Measurements from ENCODE around the gene NFATC1.

Gene NFATC1

DNA sequence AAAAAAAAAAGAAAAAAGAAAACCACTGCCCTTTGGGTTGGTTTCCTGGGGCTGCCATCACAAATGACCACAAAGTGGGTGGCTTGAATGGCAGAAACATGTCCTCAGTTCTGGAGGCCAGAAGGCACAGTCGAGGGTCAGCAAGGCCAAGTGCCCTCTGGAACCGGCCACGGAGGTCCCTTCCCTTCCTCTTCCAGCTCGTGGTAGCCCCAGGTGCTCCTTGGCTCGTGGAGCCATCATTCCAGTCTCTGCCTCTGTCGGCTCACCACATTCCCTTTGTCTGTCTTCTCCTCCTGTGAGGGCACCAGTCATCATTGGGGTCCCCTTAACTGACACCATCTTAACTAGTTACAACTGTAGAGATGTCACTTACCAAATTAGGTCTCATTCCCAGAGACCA lies 8.5 kb upstream of the NFATC1 start:
- DNase-seq (ENCODE audit: low read depth, low spot score): no peak

DNA sequence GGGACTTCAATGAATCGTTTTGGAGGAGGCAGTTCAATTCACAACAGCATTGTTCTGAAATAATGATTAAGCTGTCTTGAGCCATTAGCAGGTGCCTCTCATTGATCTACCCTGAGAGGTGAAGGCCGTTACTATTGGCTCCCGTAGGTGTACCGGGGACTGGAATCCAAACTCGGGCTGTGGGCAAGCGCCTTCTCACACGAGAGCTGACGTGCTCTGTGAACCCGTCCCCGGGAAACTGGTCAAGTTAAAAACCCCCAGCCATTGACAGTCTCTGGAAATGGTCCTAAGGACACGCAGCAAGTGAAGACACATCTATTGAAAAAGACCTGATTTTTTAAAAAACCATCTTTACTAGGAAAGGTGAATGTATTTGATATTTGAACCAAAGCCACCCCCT lies 8.1 kb upstream of the NFATC1 start:
- no peak overlapping the region for H3K27ac ChIP-seq
- DNase-seq (ENCODE audit: low read depth, low spot score): no peak

More for the DNA sequence above, 8.5 kb upstream of the NFATC1 start:
- no peak overlapping the region for H3K27ac ChIP-seq

DNA sequence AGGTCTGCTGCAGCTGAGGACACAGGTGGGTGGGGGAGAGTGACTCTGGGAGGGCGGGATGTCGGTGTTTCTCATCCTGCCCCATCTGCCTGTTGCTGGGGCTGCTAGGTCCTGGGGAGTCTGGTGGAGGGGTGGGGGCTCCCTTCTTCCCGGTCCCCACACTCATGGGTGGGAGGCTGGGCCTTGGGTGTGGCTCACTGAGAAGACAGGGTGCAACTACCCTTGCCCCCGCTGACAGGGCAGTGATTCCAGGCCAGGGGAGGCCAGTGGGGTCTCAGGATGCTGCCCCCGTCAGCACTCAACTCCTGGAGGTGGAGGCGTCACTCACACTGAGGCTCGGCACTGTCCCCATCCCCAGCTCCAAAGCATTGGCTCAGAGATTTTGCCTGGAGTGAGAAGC lies 7.7 kb upstream of the NFATC1 start:
- H3K27ac ChIP-seq: no peak overlapping the region
- no peak for DNase-seq (ENCODE audit: low read depth, low spot score)

DNA sequence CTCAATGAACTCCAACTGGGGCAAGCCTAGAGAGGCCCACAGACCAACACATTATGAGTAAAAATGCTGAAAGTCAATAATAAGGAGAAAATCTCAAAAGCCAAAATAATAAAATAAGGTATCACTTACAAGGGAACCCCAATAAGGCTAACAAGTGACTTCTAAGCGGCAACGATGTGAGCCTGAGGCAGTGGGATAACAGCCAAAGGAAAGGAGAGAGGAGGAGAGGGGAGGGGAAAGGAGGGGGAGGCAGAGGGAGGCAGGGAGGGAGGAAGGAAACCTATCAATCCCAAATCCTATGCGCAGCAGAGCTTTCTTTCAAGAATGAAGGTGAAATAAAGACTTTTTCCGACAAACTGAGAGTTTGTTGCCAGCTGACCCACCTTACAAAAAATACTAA lies 6.0 kb upstream of the NFATC1 start:
- H3K27ac ChIP-seq: no peak overlapping the region
- no peak for DNase-seq (ENCODE audit: low read depth, low spot score)

DNA sequence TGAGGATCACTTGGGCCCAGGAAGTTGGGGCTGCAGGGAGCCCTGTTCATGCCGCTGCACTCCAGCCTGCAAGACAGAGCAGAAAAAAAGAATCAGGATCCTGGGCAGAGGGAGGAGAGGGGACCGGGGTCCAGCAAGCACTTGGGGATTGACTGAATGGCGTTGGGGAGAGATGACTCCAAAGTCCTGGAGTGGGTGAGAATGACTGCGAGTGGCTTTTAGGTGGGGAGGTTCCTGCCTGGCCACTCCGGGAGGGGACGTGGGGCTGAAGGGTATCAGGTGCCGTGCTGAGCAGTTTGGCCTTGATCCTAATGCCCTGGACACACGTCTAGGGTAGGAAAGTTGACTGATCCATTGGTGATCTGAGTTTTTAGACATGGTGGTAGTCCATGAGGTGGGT lies 3.5 kb upstream of the NFATC1 start:
- DNase-seq (ENCODE audit: low read depth, low spot score): no peak
- H3K27ac ChIP-seq: no peak overlapping the region

DNA sequence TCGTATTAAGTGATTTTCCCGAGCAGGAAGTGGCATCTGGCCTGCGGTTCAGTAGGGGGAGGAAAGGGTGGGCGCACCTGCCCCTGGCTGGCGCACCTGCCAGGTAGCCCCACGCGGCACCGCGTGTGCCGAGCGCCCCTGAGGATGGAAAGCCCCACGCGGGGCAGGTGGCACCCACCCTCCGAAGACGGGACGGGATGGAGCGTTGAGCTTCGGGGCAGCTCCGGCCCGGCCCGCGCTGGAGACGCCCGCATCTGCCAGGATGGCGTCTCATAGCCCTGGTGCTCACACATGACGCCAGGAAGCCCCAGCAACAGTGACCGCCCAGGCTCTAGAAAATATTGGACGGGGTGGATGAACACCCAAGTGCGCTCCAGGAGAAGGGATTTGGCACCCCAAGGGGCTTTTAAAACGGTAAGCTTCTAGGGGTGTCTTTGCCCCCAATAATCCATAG lies 2.5 kb upstream of the NFATC1 start:
- H3K27ac ChIP-seq: no peak overlapping the region
- no peak for DNase-seq (ENCODE audit: low read depth, low spot score)

DNA sequence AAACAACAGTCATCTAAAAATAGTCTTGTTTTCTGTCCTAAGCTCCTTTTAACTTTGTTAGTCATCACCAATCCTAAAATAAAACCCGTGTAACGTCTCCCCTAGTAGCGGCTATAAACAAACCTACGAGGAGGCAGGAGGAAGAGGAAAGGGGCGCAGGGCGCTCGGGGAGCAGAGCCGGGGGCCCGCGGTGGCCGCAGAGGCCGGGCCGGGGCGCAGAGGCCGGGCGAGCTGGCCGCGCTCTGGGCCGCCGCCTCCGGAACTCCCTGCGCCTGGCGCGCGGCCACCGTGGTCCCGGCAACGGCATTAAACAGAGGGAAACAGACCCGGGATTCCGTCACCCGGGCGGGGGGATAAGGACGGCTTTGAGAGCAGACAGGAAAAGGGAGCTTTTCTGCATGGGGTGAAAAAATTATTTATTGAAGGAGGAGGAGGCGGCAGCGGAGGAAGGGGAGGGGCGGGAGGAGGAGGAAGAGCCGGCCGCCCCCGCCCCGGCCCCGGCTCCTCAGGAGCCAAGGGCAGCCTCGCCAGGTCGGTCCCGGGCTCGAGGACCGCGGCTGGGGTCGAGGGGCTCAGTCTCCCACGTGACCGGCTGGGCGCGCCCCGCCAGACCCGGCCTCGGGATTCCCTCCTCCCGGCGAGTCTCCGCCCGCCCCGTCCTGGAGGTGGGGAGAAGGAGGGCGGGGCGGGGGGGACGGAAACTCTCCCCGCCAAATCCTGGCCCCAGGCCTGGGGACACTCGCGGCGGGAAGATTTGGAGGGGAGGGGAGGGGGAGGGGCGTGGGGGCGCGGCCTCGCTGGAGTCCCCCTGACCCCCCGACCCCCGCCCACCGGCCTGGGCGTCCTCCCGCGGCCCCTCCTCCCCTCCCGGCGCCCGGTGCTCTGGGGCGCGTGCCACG lies 1.8 kb upstream of the NFATC1 start:
- no peak for DNase-seq (ENCODE audit: low read depth, low spot score)
- peak overlapping the region; percentile 16 for H3K27ac ChIP-seq

DNA sequence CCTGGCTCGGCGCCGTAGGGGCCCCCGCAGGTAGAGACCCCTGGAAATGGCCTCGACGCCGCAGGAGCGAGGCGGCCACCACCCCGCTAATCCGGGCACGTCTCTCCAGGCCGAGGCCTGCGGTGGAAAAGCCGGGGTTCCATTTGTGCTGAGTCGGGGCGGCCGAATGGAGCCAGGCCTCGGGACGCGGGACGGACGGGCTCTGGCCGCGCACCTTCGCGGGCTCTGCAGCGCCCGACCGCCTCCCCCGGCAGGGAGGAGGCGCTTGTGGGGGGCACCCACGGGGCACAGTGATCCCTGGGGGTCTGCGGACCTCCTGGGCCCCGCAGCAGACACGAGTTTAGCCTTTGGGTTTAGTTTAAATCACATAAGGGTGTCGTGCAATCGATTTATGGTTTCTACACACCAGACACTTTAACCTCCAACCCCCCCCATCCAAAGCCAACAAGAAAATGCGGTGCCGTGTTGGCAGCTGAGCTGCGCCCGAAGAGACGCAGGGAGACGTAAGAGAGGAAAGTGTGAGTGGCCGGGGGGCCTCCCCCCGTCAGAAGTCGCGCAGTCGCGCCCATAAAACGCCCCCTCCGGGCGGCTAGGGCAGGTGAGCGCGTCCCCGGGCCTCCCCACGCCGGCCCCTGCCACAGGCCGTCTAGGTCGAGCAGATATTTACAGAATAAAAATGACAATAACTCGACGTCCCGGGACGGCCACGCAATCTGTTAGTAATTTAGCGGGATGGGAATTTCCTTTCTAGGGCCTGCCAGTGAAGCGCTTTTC lies 1.0 kb upstream of the NFATC1 start:
- no peak overlapping the region for H3K27ac ChIP-seq
- DNase-seq (ENCODE audit: low read depth, low spot score): no peak

DNA sequence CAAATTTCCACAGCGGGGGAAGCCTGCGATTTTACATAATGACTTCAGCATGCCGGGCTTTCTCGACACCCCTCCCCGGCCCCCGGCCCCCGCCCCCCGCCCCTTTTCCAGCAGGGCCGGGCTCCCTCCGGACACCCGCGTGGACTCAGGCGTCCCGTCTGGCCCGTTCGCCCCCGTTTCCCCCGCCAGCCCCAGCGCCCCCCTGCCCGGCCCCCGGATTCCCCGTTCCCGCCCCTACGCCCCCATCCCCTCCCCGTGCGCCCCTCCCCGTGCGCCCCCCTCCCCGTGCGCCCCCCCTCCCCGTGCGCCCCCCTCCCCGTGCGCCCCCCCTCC lies 456 bp upstream of the NFATC1 start:
- no peak overlapping the region for H3K27ac ChIP-seq
- no peak for DNase-seq (ENCODE audit: low read depth, low spot score)

DNA sequence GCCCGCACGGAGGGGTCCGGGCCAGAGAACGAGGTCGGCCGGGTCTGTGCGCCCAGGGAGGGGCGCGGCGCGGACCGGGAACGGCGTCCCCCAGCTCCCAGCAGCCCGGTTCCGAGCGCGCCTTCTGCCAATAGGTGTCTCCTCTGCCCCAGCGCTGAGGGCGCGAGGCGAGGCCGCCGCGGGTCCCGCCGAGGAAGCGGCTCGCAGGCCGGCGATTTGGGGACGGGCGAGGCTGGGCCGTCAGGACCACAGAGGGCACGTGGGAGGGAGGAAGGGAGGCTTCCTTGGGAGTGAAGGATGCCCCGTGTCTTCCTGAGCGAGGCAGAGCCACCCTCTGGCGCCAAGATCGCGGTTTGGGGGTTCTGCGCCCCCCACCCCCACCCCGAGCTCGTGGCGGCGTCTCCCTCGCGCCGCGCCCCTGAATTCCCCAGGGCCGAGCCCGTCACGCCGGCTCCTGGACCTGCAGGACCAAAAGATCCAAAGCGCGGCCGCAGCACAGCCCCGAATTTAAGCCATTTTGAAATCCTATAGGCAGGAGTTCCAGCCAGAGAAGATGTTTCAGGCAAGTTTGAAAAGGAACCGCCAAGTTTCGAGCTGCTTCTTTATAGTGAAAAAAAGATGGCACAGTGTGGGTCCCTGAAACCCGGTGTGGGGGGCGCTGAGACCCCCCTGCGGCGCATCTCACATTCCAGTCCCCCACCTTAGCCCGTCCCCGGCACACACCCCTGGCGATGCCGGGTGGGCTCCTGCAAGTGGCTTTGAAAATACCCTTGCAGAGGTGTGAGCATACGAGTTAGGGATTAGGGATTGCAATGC lies 909 bp downstream of the NFATC1 start:
- H3K27ac ChIP-seq: no peak overlapping the region

DNA sequence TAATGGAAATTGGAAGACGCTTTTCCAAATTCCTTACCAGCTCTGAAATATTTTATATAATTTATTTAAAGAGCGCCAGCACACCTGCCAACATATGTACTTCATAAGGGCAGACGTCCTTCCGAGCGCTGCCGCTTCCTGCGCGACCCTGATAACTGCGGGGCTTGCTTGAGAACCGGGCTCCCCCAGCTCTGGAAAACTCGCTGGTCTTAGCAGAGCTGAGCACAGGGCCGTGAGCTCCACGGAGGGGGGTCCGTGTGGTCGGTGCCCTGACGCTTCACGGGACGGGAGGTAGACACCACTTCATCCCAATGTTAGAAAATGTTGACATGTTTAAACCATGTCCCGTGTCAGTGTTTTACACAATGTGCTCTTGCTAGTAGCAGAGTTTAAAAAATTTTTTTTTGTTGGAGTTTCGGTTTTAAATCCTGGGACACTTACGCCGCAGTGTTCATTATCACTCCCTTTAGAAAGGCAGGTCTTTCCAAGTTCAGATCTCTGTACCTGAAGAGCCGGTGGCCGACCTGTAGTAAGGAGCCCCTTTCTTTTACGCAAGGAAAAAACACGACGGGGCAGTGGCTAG lies 1.6 kb downstream of the NFATC1 start:
- no peak overlapping the region for H3K27ac ChIP-seq

More for the DNA sequence above, 909 bp downstream of the NFATC1 start:
- no peak for DNase-seq (ENCODE audit: low read depth, low spot score)

DNA sequence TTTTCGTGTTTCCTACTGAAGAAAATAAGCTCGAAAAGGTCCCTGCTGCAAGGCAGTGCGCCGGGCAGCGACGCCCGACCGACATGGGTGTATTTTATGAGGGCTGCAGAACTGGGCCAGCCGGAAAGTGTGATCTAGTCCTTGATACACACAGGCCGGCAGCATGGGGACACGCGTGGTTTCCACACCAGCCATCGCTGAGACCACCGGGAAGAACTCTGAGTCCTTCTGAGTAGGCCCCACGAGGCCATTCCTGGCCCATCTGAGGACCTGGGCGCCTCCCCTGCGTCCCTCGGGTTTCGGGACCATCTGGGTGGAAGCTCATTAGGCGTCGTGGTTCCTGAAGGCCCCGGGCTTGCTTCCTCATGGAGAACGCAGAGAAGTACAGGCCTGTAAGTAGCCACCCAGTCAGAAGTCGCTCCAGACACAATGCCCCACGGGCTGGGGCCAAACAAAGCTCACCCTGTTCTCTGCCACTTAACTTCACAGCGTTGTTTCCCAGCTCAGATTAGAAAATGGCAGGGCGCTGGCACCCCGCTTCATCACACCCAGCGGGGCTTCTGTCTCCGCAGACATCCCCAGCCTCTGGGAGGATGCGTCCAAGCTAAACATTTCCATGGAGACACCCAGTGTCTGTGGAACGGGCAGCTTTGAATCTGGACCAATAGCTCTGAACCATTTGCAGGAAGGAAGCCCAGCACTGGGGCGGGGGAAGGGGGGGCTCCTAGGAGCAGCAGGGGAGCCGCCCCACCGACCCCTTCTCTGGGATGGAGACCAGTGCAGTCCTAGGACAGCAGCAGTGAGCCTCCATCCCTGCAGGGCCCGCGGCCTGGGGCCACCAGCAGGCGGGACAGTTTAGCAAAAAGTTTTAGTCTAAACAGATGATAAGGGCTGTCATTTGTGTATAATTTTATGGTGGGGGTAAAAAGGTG lies 2.4 kb downstream of the NFATC1 start:
- no peak overlapping the region for H3K27ac ChIP-seq
- no peak for DNase-seq (ENCODE audit: low read depth, low spot score)

More for the DNA sequence above, 1.6 kb downstream of the NFATC1 start:
- DNase-seq (ENCODE audit: low read depth, low spot score): no peak

DNA sequence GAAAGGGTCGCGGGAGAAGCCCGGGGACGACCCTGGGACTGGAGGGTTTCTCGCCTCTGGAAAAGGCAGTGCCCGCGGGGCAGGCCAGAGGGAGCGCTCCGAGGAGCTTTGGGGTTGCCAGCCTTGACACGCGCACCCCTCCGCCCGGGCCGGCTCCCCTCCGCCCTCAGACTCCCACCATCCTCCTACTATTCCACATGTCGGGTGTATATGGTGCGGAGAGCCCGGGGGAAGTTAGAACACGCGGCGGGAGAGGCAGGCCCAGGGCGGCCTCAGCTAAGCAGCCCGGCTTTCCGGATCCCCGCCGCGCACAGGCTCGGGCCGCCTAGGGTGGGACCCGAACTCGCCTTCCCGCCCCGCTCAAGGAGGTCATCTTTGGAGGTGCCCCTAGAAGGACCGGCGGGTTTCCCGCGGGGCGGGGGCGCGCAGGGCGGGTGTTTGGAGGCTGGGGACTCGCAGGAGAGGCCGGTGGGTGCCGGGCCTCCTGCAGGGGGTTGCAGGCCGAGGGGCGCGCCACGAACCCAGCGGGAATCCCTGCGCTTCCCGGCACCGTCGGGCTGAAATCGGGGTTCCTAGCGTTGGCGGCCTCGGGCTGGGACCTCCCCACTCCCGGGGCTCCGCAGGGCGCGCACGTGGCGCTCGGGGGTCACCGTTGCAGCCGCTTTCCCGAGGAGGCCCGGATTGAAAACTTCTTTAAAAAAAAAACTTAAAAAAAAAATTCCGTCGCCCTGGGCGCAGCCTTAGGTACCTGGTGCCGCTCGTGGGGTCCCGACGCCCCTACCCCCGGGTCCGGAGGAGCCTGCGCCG lies 3.7 kb downstream of the NFATC1 start:
- H3K27ac ChIP-seq: no peak overlapping the region

DNA sequence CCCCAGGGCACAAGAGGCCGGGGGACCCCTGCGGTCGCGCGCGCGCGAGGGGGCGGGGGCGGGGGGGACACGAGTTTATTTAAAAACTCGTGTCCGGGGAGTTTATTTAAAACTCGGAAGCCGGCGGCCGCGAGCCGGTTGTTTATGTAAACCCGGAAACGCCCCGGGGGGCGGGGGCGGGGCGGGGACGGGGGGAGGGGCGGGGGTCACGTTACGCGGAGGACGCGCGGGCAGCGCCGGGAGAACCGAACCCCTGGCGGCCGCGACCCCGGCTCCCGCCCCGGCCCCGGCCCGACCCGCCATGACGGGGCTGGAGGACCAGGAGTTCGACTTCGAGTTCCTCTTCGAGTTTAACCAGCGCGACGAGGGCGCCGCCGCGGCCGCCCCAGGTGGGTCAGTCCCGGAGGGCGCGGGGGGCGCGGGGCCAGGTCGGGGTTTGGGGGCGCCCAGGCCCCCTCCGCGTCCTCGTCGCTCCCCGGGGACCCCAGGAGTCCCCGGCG lies 4.4 kb downstream of the NFATC1 start:
- no peak overlapping the region for H3K27ac ChIP-seq
- DNase-seq (ENCODE audit: low read depth, low spot score): no peak

More for the DNA sequence above, 3.7 kb downstream of the NFATC1 start:
- DNase-seq (ENCODE audit: low read depth, low spot score): no peak

DNA sequence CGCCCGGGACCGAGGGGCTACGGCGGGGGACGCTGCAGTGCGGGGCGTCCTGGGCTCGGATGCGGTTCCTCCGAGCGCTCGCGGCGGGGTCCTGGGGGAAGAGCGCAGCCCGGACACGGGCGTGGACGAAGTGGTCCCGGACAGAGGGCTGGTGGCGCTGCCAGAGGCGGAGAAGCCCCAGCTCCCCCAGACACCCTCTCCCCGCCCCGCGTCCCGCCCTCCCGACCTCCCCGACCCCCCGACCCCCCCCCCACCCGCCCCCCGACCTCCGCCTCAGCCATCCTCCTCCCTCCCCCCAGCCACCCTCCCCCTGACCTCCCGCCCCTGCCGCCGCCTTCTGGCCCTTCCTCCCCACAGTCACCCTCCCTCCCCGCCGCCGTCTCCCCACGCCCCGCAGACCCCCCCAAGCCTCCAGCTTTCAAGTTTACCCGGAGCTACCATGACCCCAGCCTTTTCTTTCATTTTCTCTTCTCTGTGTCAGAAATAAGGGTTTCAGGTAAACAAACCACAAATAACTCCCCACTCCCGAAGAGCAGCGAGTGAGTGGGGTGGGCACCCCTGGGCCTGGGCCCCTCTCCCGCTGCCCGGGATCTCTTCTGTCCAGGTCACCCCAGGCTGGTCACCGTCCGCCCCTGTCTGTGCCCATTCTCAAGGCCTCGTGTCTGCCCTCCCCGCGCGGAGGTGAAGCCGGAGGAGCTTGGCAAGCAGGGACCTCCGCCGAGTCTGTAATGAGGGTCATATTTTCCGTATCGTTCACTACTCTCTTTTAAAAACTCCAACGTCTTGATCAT lies 5.1 kb downstream of the NFATC1 start:
- DNase-seq (ENCODE audit: low read depth, low spot score): no peak
- no peak overlapping the region for H3K27ac ChIP-seq

DNA sequence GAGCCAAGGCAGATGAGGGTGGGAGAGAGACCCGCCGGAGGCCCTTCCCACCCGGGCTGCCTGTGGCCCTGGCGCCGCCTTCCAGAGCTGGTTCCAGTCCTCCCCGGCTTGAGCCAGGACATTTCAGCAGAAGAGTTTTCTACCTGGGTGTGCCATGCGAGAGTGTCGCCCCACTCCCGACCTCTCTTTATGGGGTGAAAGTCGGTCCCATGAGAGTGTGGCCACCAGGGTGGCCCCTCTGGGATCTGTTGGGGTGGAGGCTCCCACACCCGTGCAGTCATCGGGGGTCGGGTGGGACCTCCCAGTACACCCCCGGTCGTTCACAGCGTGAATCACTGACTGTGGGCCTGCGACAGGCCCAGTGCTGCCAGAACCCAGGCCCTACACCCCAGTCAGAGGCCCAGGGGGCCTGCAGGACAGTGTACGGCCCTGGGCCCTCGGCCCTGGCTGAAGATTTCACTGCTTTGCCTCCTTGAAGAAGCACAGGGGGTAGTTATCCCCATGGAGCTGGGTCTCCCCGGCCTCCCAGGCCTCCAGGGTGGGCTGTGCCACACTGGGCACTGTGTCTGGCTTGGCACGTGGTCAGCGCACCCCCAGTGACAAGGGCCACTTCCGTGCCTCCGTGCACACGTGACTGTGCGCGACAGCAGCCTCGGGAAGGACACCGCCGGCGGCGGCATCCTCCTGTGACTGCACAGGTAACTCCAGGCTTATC lies 5.9 kb downstream of the NFATC1 start:
- H3K27ac ChIP-seq: no peak overlapping the region
- DNase-seq (ENCODE audit: low read depth, low spot score): no peak

DNA sequence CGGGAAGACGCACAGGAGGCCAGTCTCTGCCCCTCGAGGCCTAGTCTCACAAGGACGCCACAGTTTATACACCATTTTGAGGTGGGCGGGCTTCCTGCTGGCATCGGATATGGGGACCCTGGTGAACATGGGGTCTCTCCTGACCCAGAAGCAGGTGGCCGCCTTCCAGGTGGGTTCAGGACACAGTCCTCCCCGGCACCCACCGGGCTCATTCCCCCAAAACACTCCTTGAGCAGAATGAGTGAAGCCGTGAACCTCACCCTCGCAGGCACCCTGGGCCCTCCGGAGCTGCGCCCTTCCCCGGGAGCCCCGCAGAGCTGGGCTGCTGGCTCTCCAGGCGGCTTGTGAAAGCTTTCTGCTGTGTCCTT lies 6.5 kb downstream of the NFATC1 start:
- no peak overlapping the region for H3K27ac ChIP-seq
- no peak for DNase-seq (ENCODE audit: low read depth, low spot score)

Data from epithelial cell of prostate (primary cell).